Measurements from ENCODE around the gene ZBTB1.

Gene ZBTB1

GRCh38 chr14:64573109-64573508 lies 68.5 kb downstream of the ZBTB1 start:
- no peak for DNase-seq
